Left colon (tissue), 2 donors: ENCODE results near the gene DNAH17. TPM values are rescaled to one million over a fixed set of nuclear protein-coding genes. Genes with fewer than 3 reads are reported as not detected.

Source experiments
- ATAC-seq: fragments of 200-7000 bp; cut with Tn5 transposase; one replicate; pipeline ENCODE4 v1.9.1; 2020; ENCODE audit warnings: mild to moderate bottlenecking, moderate library complexity
- DNase-seq, 2 donors: peaks; one replicate each; pipeline ENCODE4 v3.0.0-alpha.2; 2020
- intact Hi-C, 2 donors: fragments of 100-400 bp; cut with DNase I in 1 of 2; cut with micrococcal nuclease in 1 of 2; formaldehyde crosslinking; loops; one replicate each; pipeline versions ENCODE4 v1.11.2 to v1.14.0; 2022; cut with DNase I, micrococcal nuclease
- total RNA-seq, 2 donors: library from RNA; stranded (reverse); fragmentation: NEBNext Ultra II Directional; extraction: Animal tissue kit (Norgen Biotek cat#: 25700); gene quantifications; one replicate each; pipeline ENCODE4 v1.2.1, GENCODE V29; 2021
- donor health status: DM: no; HTN: no; CAD: no.
- donor health status: DM: yes; HTN: yes; CAD: no.

DNAH17 gene
- total RNA-seq, 2 donors from 2014 or later, result not detected

- ATAC-seq (peak; percentile 74), DNase-seq (peak; percentile 28 to 68)
- intact Hi-C loops, result no loop called here
Measured at GRCh38 chr17:78416791-78417530, 160.2 kb downstream of the DNAH17 start.

GRCh38 chr17:78415821-78416711 lies 161.1 kb downstream of the DNAH17 start:
- ATAC-seq, result peak; percentile 19
- peak; percentile 49 to 54 for DNase-seq
- intact Hi-C loops, result no loop called here

- DNase-seq (peak in 1 of 2 donors; percentile 25), ATAC-seq (no peak)
- intact Hi-C loops, result no loop called here
Measured at GRCh38 chr17:78414178-78415162, 162.7 kb downstream of the DNAH17 start.

DNA sequence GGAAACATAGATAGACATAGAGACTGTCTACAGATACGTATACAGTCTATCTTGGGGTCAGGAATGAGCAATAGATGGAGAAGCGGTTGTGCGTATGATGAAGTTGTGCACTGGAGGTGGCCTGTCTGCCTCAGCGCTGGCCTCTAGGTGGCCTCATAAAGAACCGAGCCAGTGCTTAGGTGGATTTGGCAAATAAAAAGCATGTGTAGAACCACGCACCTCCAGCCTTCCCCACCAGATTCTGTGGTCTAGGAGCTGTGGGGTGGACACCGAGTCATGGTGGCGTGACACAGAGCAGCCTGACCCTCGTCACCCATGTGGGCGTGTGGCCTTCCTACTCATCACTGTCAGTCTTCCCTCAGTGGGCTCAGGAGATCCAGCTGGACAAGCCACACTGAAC lies 164.8 kb downstream of the DNAH17 start:
- ATAC-seq (no peak), DNase-seq (no peak)
- intact Hi-C loops, result no loop called here

DNA sequence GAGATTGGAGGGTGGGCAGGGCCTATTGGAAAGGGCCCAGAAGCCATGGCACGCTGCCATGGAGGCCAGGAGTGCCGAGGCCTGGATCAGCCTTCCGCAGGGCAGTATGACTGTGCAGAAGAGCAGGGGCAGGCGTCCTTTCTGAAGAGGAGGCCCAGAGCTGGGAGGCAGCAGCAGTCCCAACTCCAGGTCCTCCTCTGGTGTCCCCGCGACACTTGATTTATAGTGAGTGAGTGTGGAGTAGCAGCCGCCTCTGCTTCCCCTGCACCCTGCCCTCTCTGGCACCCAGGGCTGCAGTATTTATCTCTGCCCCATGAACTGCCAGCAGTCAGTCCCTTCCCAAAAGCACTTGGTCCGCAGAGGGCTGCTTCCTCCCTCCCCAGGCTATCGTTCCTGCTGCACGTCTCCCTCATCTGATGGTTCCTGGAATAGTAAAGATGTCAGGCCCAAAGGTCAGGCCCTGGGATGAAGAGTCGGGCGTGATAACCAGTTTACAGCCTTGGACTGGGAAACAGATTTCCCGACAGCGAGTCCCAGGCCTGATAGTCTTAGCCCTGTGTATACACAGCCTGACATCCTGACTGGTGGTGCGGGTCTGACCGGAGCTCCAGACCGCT lies 165.8 kb downstream of the DNAH17 start:
- intact Hi-C loops, result no loop called here
- ATAC-seq (peak; percentile 49), DNase-seq (peak; percentile 67 to 85)

DNA sequence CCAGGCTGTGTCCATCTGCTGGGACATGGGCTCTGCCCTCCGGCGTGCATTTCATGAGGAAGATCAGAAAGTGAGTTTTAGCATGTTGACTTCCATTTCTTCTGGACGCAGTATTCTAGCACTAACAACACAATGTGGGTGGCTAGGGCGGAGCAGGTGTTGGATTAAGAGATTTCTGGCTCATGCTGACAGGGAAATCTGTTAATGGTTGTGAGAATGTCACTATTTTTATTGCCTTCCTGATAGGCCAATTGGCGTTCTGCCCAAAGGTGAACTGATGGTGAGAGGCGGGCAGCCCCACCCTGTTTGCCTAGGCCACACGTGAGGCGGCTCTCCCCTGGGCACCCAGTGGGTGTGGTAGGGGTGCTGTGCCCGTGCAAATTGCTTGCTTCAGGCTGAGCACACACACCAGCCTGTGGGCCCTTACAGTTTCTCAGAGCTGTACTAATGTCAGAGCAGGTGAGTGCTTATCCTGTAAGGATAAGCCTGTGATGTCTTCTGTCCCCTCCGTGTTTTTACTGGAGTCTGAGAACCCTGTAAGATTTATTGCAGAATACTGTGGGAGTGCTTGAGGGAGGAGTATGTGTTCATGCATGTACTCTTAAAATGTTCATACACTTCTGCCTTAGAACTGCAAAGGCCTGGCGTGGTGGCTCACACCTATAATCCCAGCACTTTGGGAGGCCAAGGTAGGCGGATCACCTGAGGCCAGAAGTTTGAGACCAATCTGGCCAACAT lies 167.8 kb downstream of the DNAH17 start:
- intact Hi-C loops, result no loop called here
- DNase-seq, result peak; percentile 89 to 95
- peak; percentile 81 for ATAC-seq

DNA sequence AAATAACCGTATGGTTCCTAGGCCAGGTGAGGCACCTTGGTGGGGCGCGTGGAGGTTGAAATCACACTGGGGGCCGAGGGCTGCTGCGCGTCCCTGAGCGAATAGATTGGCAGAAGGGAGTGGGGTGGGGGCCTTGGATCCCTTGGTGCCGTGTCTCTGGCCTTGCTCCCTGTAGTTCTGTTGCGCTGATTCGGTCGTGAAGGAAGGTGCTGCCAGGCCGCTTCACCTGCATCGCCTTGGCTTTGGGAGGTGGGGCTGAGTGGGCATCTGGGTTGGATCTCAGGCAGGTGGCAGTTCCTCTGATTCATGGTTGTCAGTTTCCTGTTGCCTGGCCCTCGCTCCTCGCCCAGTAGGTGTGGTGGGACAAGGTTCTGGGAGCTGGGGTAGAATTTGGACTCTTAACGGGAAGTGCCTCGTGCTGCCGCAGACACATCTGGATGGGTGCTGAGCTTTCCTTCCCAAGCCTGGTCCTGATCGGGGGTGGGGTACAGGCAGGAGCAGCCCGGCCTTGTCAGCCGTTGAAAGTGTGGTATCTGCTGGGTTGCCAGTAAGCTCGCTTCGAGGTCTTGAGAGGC lies 168.6 kb downstream of the DNAH17 start:
- DNase-seq (peak; percentile 70 to 88), ATAC-seq (peak; percentile 68)
- intact Hi-C loops, result no loop called here

GRCh38 chr17:78407387-78408000 lies 169.7 kb downstream of the DNAH17 start:
- no peak for DNase-seq
- intact Hi-C loops, result no loop called here
- no peak for ATAC-seq

DNA sequence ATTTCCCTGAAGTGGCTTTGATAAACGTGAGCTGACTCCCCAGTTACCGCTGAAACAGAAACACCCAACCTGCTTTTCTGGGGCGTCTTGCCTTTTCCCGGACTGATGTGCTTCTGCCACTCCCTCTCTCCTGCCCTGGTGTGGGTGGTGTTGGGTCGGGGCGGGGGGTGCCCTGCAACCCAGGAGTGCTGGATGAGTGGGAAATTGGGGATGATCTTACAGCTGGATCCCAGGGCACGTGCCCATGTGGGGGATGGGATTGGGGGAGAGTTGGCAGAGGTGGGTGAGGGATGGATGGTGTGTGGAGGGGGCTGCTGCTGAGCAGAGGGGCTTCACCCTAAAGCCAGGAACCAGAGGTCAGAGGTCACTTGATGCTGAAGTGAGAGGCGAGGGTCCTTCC lies 170.3 kb downstream of the DNAH17 start:
- no peak for ATAC-seq
- no peak for DNase-seq
- intact Hi-C loops, result no loop called here

GRCh38 chr17:78406396-78406795 lies 170.8 kb downstream of the DNAH17 start:
- intact Hi-C loops, result no loop called here
- ATAC-seq (no peak), DNase-seq (no peak)

GRCh38 chr17:78403822-78404221 lies 173.4 kb downstream of the DNAH17 start:
- DNase-seq, result no peak
- intact Hi-C loops, result no loop called here
- no peak for ATAC-seq

DNA sequence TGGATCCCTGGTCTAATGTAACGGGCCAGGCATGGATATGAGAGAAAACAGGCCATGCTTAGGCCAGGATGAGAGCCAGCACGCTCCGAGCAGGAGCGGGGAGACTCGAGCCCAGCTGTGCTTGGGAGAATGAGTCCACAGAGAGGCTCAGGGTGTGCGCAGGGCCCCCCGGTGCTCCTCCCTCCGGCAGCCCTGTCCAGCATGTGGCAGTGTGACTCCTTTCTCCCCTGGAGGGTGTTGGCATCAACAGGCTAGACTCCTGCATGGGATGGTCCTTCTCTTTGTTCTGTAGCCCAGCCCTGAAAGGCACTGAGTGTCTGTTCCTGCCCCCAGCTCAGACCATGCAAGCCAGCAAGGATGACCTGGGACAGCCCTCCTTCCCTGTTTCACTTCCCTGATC lies 175.3 kb downstream of the DNAH17 start:
- ATAC-seq, result peak; percentile 11
- intact Hi-C loops, result no loop called here
- no peak for DNase-seq

GRCh38 chr17:78401246-78401645 lies 175.9 kb downstream of the DNAH17 start:
- ATAC-seq, result no peak

GRCh38 chr17:78400581-78401240 lies 176.5 kb downstream of the DNAH17 start:
- ATAC-seq (no peak), DNase-seq (no peak)
- intact Hi-C loops, result no loop called here

More at GRCh38 chr17:78401246-78401645, 175.9 kb downstream of the DNAH17 start:
- DNase-seq, result no peak
- intact Hi-C loops, result no loop called here

DNA sequence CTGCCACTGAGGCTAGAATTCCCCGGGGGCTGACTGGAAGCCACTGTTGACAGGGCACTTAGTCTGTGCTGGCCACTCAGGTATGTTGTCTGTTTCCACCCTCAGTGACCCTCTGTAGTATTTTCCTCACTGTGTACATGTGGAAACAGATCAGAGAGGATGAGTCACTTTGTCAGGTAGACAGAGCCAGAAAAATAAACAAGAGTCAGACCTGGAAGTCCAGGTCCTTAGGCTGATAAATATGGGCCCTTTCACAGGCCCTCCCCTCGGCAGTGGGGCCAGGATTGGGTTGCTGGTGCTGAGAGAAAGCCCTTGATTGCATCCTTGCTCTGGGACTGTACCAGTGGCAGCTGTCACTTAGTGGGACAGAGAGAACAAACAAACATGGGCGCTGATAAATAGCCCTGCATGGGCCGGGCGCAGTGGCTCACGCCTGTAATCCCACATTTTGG lies 177.5 kb downstream of the DNAH17 start:
- ATAC-seq (no peak), DNase-seq (no peak)
- intact Hi-C loops, result no loop called here

DNA sequence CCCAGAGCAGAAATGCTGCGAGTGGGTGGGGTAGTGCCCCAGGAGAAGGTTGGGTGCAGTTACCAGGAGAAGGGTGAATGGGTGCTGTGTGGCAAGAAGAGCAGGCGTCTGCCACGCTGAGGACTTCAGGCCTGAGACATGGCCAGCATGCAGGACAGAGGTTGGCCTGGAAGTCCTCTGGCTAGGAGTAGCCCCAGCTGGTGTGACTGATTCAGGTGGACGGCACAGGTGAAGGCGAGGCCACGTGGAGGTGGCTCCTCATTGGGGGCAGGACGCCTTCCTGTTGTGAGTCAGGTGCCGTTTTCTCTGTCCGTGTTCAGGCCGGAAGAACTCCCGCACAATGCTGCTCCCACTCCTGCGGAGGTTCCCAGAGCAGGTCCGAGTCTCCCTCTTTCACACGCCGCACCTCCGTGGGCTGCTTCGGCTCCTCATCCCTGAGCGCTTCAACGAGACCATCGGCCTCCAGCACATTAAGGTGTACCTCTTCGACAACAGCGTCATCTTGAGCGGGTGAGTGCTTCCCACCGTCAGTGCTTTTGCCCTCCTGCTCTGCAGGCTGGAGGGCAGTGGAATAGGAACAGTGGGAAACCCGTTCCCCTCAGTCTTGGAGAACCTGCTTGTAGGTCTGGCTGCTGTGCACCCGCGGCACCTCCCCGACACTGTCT lies 178.0 kb downstream of the DNAH17 start:
- intact Hi-C loops, result no loop called here
- no peak for DNase-seq
- no peak for ATAC-seq
